ENCODE results near the gene PCSK6. TPM values are rescaled to one million over a fixed set of nuclear protein-coding genes. Genes with fewer than 3 reads are reported as not detected.

The PCSK6 gene
- total RNA-seq, 2 experiments from 2014 or later, result 0.28 TPM; not detected in 1

DNA sequence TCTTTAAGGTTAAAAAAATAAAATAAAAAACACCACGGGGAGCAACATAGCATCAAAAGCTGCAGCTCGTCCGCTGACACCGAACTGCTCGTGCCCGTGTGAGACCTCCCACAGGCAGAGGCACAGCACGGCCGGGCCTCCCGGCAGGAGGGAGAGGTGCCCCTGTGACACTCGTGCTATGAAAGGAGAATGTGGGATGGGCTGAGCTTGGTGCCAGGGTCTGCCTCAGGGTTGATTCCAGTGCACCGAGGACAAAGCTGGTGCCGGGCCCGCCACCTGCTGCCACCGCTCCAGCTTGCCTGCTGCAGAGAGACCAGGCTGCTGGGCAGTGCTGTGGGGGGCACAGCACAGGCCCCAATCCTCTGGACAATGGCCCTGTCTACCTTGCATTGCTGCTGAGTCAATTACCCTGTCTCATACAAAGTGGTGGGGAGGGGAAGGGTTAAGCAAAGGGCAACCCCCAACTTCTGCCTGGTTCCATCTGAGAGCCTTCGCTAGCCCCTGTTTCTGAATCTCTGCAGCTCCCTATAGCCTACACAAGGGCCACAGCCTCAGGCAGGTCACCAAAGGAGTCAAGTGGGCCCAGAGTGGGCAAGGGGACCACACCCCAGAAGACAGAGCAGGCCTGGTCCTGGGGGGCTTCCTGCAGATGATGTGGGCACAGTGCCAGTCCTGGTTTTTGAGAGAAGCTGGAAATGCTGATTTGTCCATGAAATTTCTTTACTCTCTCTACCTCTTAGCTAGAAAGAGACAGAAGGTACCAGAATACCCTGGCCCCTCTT lies 120.5 kb downstream of the PCSK6 start:
- no peak for ATAC-seq (ENCODE audit: poor library complexity)
- no peak overlapping the region for H3K27ac ChIP-seq (ENCODE audit: low read depth in 1 of 2, low read length in 2 of 2)
- no peaks in the 10 kb centered on the region for H3K9me3 ChIP-seq (ENCODE audit: control insufficient read depth in 1 of 2, insufficient read depth in 1 of 2, low read length in 2 of 2)
- H3K27me3 ChIP-seq (ENCODE audit: control insufficient read depth in 1 of 2, insufficient read depth in 2 of 2, low read length in 2 of 2), result peaks cover 2 to 16% of the 10 kb centered on the region in 2 experiments
- peaks cover 31% of the 10 kb centered on the region for H3K27me3 Mint-ChIP-seq
- no peaks in the 10 kb centered on the region for H3K36me3 Mint-ChIP-seq (ENCODE audit: low read depth)
- no peak overlapping the region for H3K4me3 Mint-ChIP-seq
- no peak for DNase-seq
- H3K4me1 ChIP-seq (ENCODE audit: insufficient read depth, low read length), result no peaks in the 10 kb centered on the region
- TF ChIP-seq, protein P1, sequence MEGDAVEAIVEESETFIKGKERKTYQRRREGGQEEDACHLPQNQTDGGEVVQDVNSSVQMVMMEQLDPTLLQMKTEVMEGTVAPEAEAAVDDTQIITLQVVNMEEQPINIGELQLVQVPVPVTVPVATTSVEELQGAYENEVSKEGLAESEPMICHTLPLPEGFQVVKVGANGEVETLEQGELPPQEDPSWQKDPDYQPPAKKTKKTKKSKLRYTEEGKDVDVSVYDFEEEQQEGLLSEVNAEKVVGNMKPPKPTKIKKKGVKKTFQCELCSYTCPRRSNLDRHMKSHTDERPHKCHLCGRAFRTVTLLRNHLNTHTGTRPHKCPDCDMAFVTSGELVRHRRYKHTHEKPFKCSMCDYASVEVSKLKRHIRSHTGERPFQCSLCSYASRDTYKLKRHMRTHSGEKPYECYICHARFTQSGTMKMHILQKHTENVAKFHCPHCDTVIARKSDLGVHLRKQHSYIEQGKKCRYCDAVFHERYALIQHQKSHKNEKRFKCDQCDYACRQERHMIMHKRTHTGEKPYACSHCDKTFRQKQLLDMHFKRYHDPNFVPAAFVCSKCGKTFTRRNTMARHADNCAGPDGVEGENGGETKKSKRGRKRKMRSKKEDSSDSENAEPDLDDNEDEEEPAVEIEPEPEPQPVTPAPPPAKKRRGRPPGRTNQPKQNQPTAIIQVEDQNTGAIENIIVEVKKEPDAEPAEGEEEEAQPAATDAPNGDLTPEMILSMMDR (IDR thresholded peaks at IDR 0.05), result no peak
- ChIA-PET CTCF (no interaction called here), POLR2A (no interaction called here)
- H3K36me3 ChIP-seq (ENCODE audit: insufficient read depth, low read length), result no peaks in the 10 kb centered on the region
- no peak overlapping the region for H3K4me3 ChIP-seq (ENCODE audit: low read length)
- intact Hi-C loops (cut with DNase I, micrococcal nuclease), result no loop called here
- H3K9me3 Mint-ChIP-seq, result peaks cover 2% of the 10 kb centered on the region
- peaks cover 4% of the 10 kb centered on the region for H3K4me1 Mint-ChIP-seq (ENCODE audit: low read depth)
- no peak overlapping the region for H3K27ac Mint-ChIP-seq

DNA sequence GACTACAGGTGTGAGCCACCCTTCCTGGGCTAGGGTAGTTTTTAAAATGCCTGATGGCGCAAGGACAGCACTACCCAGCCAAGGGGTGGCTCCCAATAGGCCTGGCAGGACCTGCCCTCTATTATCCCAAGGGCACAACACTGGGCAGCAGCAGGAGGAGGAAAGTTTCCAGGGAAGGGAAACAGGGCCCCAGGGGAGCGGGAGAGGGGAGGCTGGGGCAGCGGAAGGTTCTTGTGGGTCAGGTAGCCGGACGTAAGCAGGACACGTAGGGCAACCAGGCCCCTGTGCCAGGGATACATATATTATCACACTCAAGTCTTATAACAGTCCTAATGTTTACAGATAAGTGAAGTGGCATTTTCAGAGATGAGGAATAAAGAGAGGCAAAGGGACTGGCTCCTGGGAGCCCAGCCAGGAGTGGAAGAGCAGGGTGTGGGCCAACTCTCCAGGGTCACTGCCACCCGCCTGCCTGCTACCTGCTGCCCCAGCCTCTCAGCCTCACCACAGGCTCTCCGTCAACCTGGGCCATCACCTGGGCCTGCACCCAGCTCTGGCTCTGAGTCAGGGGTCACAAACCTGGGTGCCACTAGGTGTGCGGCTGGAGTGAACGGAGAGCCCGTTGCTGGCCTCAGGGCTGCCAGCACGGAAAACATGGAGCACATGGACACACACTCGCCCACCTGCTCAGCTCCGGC lies 121.3 kb downstream of the PCSK6 start:
- TF ChIP-seq, protein P1 (IDR thresholded peaks at IDR 0.05), result no peak
- intact Hi-C loops (cut with DNase I, micrococcal nuclease), result no loop called here
- H3K9me3 Mint-ChIP-seq, result peaks cover 2% of the 10 kb centered on the region

DNA sequence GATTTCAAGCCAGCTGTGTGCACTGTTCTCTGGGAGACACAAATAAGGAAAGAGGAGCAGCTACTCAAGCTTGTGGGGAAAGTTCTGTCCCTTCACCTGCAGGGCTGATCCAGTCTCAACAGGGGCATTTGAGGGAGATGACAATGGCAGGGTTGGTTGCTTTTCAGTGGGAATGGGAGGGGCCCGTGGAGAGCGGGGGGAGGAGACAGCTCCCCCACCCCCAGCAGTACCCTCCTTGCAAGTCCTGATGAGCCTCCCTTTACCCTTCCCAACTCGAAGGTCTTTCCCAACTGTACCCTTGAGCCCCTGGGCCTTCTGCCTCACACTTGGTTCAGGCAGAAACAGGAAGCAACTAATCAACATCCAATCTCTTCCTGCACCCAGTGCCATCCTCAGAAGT lies 122.7 kb downstream of the PCSK6 start:
- peaks cover 2% of the 10 kb centered on the region for H3K9me3 Mint-ChIP-seq
- no peak overlapping the region for H3K27ac Mint-ChIP-seq
- Histone ChIP-seq H3K9me3 (ENCODE audit: control insufficient read depth in 1 of 2, insufficient read depth in 1 of 2, low read length in 2 of 2) (no peaks in the 10 kb centered on the region), H3K4me1 (ENCODE audit: insufficient read depth, low read length) (no peaks in the 10 kb centered on the region), H3K36me3 (ENCODE audit: insufficient read depth, low read length) (no peaks in the 10 kb centered on the region), H3K27me3 (ENCODE audit: control insufficient read depth in 1 of 2, insufficient read depth in 2 of 2, low read length in 2 of 2) (peaks cover 2 to 3% of the 10 kb centered on the region in 2 experiments), H3K27ac (ENCODE audit: low read depth in 1 of 2, low read length in 2 of 2) (no peak overlapping the region), H3K4me3 (ENCODE audit: low read length) (no peak overlapping the region)
- intact Hi-C loops (cut with DNase I, micrococcal nuclease), result no loop called here
- peaks cover 27% of the 10 kb centered on the region for H3K27me3 Mint-ChIP-seq
- no peak overlapping the region for H3K4me3 Mint-ChIP-seq
- H3K36me3 Mint-ChIP-seq (ENCODE audit: low read depth), result no peaks in the 10 kb centered on the region
- H3K4me1 Mint-ChIP-seq (ENCODE audit: low read depth), result no peaks in the 10 kb centered on the region
- ATAC-seq (ENCODE audit: poor library complexity), result no peak
- TF ChIP-seq, protein P1 (IDR thresholded peaks at IDR 0.05), result no peak
- ChIA-PET CTCF (no interaction called here), POLR2A (no interaction called here)
- DNase-seq, result no peak

More for the DNA sequence above, 121.3 kb downstream of the PCSK6 start:
- peaks cover 2 to 15% of the 10 kb centered on the region in 2 experiments for H3K27me3 ChIP-seq (ENCODE audit: control insufficient read depth in 1 of 2, insufficient read depth in 2 of 2, low read length in 2 of 2)
- no peaks in the 10 kb centered on the region for H3K4me1 ChIP-seq (ENCODE audit: insufficient read depth, low read length)
- DNase-seq, result no peak
- Mint-ChIP-seq H3K4me3 (no peak overlapping the region), H3K27ac (no peak overlapping the region), H3K27me3 (peaks cover 23% of the 10 kb centered on the region), H3K36me3 (ENCODE audit: low read depth) (no peaks in the 10 kb centered on the region), H3K4me1 (ENCODE audit: low read depth) (no peaks in the 10 kb centered on the region)
- no peaks in the 10 kb centered on the region for H3K36me3 ChIP-seq (ENCODE audit: insufficient read depth, low read length)
- no peaks in the 10 kb centered on the region for H3K9me3 ChIP-seq (ENCODE audit: control insufficient read depth in 1 of 2, insufficient read depth in 1 of 2, low read length in 2 of 2)
- ChIA-PET POLR2A (no interaction called here), CTCF (no interaction called here)
- H3K4me3 ChIP-seq (ENCODE audit: low read length), result no peak overlapping the region
- H3K27ac ChIP-seq (ENCODE audit: low read depth in 1 of 2, low read length in 2 of 2), result no peak overlapping the region
- ATAC-seq (ENCODE audit: poor library complexity), result no peak

Data from CD4-positive, alpha-beta T cell (primary cell).